ENCODE measurements around the gene GNA12. TPM values are rescaled to one million over a fixed set of nuclear protein-coding genes. Genes with fewer than 3 reads are reported as not detected.
A peak's percentile ranks its signal among the peaks of the same experiment; 100 is the strongest.

The GNA12 gene
- total RNA-seq, 2 experiments from 2014 or later: 16.3 to 17.4 TPM

DNA sequence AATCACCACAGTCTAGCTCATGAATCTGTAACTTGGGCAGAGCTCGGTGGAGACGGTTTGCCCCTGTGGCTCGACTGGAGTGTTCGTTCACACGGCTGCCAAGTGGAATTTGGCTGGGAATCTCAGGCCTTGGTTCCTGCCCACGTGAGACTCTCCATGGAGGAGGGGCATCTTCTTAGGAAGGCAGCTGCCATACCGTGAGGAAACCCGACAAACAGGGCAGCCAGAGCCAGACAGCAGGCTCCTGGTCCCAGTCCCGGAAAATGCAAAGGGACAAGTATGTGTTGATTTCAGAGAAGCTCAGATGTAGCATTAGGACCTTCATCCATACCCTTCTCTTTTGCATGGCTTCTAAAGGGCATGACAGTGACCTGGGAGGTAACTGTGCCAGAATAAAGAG lies 129.5 kb downstream of the GNA12 start:
- Mint-ChIP-seq H3K4me1 (peaks cover 82% of the 10 kb centered on the region), H3K4me3 (no peak overlapping the region)
- CTCF ChIA-PET: interaction anchor here (1.0 to 3.3 kb wide), 3 partner anchors 16 to 45 kb away, joined by 3 to 12 read pairs (median 6); no protein-coding TSS in a partner anchor

DNA sequence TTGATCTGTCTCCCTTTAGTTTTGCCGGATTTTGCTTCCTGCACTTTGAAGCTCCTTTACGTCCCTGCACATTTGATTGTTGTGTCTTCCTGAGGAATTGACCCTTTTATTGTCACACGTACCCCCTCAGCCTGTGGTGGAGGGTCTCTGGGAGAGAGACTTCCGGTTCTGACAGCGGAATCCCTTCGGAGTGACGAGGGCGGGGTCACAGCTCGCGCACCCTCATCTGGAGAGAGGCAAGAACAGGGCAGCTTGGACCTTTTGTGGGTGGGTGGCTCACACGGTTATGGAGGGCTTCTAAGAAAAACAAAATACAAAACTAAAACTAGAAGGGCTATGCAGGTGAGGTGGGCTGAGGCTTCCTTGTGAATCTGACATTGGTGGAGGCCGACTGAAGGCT lies 130.1 kb downstream of the GNA12 start:
- Mint-ChIP-seq H3K4me1 (peaks cover 78% of the 10 kb centered on the region), H3K9me3 (no peaks in the 10 kb centered on the region), H3K4me3 (no peak overlapping the region), H3K36me3 (ENCODE audit: low read depth) (peaks cover 5% of the 10 kb centered on the region), H3K27ac (no peak overlapping the region), H3K27me3 (peaks cover 5% of the 10 kb centered on the region)
- POLR2A ChIA-PET: interaction anchor here (0.9 kb wide), 1 partner anchor 15 kb away, joined by 3 read pairs; no protein-coding TSS in a partner anchor
- no peak for DNase-seq
- CTCF ChIA-PET: interaction anchor here (1.0 to 3.3 kb wide), 3 partner anchors 15 to 45 kb away, joined by 3 to 12 read pairs (median 6); no protein-coding TSS in a partner anchor

More for the DNA sequence above, 129.5 kb downstream of the GNA12 start:
- H3K36me3 Mint-ChIP-seq (ENCODE audit: low read depth): peaks cover 5% of the 10 kb centered on the region
- H3K9me3 Mint-ChIP-seq: no peaks in the 10 kb centered on the region
- H3K27me3 Mint-ChIP-seq: peaks cover 5% of the 10 kb centered on the region
- H3K27ac Mint-ChIP-seq: no peak overlapping the region
- no peak for DNase-seq
- POLR2A ChIA-PET: no interaction called here

GRCh38 chr7:2713370-2713769 lies 130.7 kb downstream of the GNA12 start:
- Mint-ChIP-seq H3K9me3 (no peaks in the 10 kb centered on the region), H3K4me1 (peaks cover 73% of the 10 kb centered on the region), H3K27ac (no peak overlapping the region), H3K4me3 (no peak overlapping the region), H3K36me3 (ENCODE audit: low read depth) (peaks cover 5% of the 10 kb centered on the region), H3K27me3 (peaks cover 5% of the 10 kb centered on the region)
- ChIA-PET CTCF (interaction anchor here (0.8 to 1.3 kb wide), 3 partner anchors 14 to 44 kb away, joined by 3 read pairs; no protein-coding TSS in a partner anchor), POLR2A (interaction anchor here (0.9 kb wide), 1 partner anchor 14 kb away, joined by 3 read pairs; no protein-coding TSS in a partner anchor)
- DNase-seq: no peak

DNA sequence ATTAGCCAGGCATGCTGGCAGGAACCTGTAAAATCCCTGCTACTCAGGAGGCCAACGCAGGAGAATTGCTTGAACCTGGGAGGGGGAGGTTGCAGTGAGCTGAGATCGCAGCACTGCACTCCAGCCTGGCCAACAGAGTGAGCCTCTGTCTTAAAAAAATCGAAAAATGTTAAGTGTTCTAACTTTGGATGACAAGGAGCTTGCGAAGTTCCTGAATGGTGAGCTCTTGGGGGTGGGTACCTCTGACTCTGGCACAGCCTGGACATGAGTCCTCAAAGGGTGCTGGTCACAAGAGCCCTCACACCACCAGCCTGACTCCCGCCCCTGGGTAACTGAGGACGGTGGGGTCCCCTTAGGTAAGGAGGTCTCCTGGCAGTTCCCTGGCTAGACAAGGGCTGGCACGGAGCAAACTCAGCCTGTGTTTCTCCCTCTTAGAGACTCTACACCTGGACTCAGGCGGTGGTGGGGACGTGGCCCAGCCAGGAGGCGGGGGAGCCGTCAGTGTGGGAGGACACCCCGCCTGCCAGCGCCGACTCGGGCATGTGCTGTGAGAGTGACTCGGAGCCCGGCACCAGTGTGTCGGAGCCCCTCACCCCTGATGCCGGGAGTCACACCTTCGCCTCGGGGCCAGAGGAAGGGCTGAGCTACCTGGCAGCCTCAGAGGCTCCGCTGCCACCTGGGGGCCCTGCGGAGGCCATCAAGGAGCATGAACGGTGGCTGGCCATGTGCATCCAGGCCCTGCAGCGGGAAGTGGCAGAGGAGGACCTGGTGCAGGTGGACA lies 132.0 kb downstream of the GNA12 start:
- ChIA-PET CTCF (interaction anchor here (0.6 to 5.8 kb wide), 10 partner anchors 9 to 152 kb away, joined by 3 to 117 read pairs (median 12); partner anchors contain the start of gene AMZ1), POLR2A (interaction anchor here (0.7 to 5.1 kb wide), 3 partner anchors 12 to 152 kb away, joined by 4 to 62 read pairs (median 5); no protein-coding TSS in a partner anchor)
- Mint-ChIP-seq H3K27me3 (peaks cover 5% of the 10 kb centered on the region), H3K4me3 (no peak overlapping the region), H3K9me3 (no peaks in the 10 kb centered on the region), H3K27ac (no peak overlapping the region), H3K36me3 (ENCODE audit: low read depth) (peaks cover 5% of the 10 kb centered on the region), H3K4me1 (peaks cover 61% of the 10 kb centered on the region)
- no peak for DNase-seq

DNA sequence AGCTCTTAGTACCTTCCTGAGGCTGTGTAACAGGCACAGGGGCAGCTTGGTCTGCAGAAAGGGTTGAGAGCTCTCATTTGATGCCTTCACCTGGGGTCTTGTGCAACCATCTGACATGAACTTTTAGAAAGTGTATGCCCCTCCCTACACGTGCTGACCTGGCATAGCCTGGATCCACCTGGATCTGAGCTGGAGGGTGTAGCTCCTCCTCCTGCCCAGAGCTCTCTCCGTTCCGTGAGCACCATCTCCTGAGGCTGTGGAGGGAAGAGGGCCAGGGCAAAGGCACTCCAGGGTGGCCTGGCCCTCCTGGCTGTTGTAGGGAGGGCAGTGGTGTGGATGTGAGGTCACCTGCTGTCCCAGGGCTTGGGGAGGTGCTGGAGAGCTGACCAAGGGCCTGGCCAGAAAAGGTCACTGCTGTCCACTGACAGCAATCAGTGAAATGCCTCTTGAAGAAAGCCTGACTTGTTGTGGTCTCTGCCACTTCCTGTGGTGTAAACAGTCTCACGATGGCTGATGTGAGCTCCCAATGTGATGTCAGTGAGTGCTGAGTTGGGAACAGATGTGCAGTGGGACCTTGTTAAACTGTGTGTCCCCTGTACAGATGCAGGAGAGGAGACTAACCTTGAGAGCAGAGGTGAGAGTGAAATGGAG lies 133.1 kb downstream of the GNA12 start:
- DNase-seq: peak; percentile 78
- Mint-ChIP-seq H3K4me3 (peak overlapping the region; percentile 69), H3K36me3 (ENCODE audit: low read depth) (peaks cover 2% of the 10 kb centered on the region), H3K27ac (peak overlapping the region; percentile 81), H3K4me1 (peaks cover 51% of the 10 kb centered on the region), H3K9me3 (no peaks in the 10 kb centered on the region), H3K27me3 (peaks cover 5% of the 10 kb centered on the region)
- ChIA-PET POLR2A (interaction anchor here (0.7 to 5.1 kb wide), 15 partner anchors 8 to 192 kb away, joined by 3 to 62 read pairs (median 4); partner anchors contain the start of gene TTYH3), CTCF (interaction anchor here (0.8 to 5.8 kb wide), 22 partner anchors 7 to 260 kb away, joined by 3 to 117 read pairs (median 8); partner anchors contain the start of gene AMZ1)

GRCh38 chr7:2710286-2710655 lies 133.8 kb downstream of the GNA12 start:
- Mint-ChIP-seq H3K36me3 (ENCODE audit: low read depth) (peaks cover 1% of the 10 kb centered on the region), H3K27me3 (peaks cover 5% of the 10 kb centered on the region), H3K4me3 (peak overlapping the region; percentile 69), H3K9me3 (no peaks in the 10 kb centered on the region), H3K4me1 (peaks cover 43% of the 10 kb centered on the region), H3K27ac (peak overlapping the region; percentile 81)
- POLR2A ChIA-PET: interaction anchor here (0.8 to 5.1 kb wide), 15 partner anchors 8 to 181 kb away, joined by 3 to 62 read pairs (median 4); partner anchors contain the start of gene TTYH3
- peak; percentile 74 for DNase-seq
- CTCF ChIA-PET: interaction anchor here (0.6 to 5.8 kb wide), 38 partner anchors 8 to 401 kb away, joined by 3 to 117 read pairs (median 5); partner anchors contain the start of gene AMZ1

GRCh38 chr7:2709553-2710285 lies 134.4 kb downstream of the GNA12 start:
- H3K4me1 Mint-ChIP-seq: peaks cover 38% of the 10 kb centered on the region
- ChIA-PET CTCF (interaction anchor here (0.5 to 5.8 kb wide), 39 partner anchors 9 to 1475 kb away, joined by 3 to 117 read pairs (median 5); partner anchors contain the start of gene AMZ1), POLR2A (interaction anchor here (0.7 to 5.1 kb wide), 14 partner anchors 10 to 180 kb away, joined by 3 to 62 read pairs (median 4); partner anchors contain the start of gene TTYH3)
- H3K9me3 Mint-ChIP-seq: no peaks in the 10 kb centered on the region
- H3K27ac Mint-ChIP-seq: peak overlapping the region; percentile 81
- no peaks in the 10 kb centered on the region for H3K36me3 Mint-ChIP-seq (ENCODE audit: low read depth)
- peak overlapping the region; percentile 69 for H3K4me3 Mint-ChIP-seq
- H3K27me3 Mint-ChIP-seq: peaks cover 5% of the 10 kb centered on the region
- DNase-seq: peak; percentile 88

DNA sequence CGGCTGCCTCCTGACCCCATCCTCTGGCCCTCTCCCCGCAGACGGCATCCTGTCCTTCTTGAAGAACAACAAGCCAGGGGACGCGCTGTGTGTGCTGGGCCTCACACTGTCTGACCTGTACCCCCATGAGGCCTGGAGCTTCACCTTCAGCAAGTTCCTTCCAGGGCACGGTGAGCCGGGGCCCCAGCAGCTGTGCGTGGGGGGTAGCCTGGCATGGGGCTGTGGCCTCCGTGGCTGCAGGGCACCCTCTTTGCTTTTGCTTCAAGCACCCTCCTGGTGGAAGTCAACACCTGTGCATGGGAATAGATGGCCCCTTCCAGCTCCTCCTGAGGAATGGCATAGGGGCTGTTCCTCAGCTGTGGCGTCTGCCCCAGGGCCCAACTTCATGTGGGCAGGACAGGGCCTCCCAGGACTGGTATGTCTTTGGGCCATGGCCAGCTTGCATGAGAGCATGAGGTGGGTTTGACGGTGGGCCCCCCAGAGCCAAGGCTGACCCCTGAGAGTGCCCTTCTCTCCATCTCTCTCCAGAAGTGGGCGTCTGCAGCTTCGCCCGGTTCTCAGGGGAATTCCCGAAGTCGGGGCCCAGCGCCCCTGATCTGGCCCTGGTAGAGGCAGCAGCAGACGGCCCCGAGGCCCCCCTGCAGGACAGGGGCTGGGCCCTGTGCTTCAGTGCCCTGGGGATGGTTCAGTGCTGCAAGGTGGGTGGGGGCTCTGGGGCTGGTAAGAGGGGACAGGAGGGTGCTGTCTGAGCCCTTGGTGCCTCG lies 135.4 kb downstream of the GNA12 start:
- H3K4me3 Mint-ChIP-seq: no peak overlapping the region
- H3K27ac Mint-ChIP-seq: no peak overlapping the region
- no peak for DNase-seq
- CTCF ChIA-PET: interaction anchor here (0.5 to 5.8 kb wide), 19 partner anchors 9 to 1474 kb away, joined by 3 to 117 read pairs (median 8); partner anchors contain the start of gene AMZ1
- H3K36me3 Mint-ChIP-seq (ENCODE audit: low read depth): no peaks in the 10 kb centered on the region
- peaks cover 28% of the 10 kb centered on the region for H3K4me1 Mint-ChIP-seq
- H3K27me3 Mint-ChIP-seq: peaks cover 2% of the 10 kb centered on the region
- no peaks in the 10 kb centered on the region for H3K9me3 Mint-ChIP-seq
- POLR2A ChIA-PET: interaction anchor here (1.5 to 5.1 kb wide), 4 partner anchors 9 to 49 kb away, joined by 3 to 62 read pairs (median 16); no protein-coding TSS in a partner anchor

DNA sequence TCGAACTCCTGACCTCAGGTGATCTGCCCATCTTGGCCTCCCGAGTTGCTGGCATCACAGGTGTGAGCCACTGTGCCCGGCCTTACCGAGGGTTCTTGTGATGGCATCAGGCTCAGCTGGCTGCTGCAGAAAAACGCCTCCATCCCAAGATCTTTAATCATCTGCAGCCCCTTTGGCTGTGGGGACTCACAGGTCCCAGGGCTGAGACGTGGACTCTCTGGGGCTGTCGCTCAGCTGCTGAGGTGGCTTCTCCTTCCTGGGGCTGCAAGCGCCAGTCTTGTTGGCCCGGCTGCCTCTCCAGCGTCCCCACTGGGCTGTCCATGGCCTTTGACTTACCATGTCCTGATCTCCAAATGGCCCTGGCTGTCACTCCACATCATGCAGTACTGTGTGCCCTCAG lies 136.1 kb downstream of the GNA12 start:
- H3K4me3 Mint-ChIP-seq: no peak overlapping the region
- no peaks in the 10 kb centered on the region for H3K9me3 Mint-ChIP-seq
- H3K4me1 Mint-ChIP-seq: peaks cover 23% of the 10 kb centered on the region
- DNase-seq: no peak
- peaks cover 4% of the 10 kb centered on the region for H3K27me3 Mint-ChIP-seq
- ChIA-PET CTCF (interaction anchor here (1.1 to 5.8 kb wide), 5 partner anchors 9 to 37 kb away, joined by 4 to 117 read pairs (median 53); partner anchors contain the start of gene AMZ1), POLR2A (interaction anchor here (5.1 kb wide), 1 partner anchor 8 kb away, joined by 62 read pairs; no protein-coding TSS in a partner anchor)
- H3K27ac Mint-ChIP-seq: no peak overlapping the region
- H3K36me3 Mint-ChIP-seq (ENCODE audit: low read depth): no peaks in the 10 kb centered on the region

DNA sequence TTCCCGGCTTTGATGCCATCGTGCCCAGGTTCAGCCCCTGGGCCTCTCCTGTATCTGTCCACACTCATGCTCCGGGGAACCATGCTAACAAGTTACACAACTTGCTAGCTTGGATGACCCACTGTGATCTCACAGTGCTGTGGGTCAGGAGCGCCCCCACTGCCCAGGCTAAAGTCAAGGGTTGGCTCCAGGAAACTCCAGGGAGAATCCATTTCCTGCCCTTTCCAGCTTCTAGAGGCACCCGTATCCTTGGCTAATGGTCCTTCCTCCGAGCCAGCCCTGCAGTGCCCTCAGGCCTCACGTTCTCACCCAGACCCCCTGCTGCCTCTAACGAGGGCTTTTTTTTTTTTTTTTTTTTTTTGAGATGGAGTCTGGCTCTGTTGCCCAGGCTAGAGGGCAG lies 136.6 kb downstream of the GNA12 start:
- POLR2A ChIA-PET: interaction anchor here (5.1 kb wide), 1 partner anchor 8 kb away, joined by 62 read pairs; no protein-coding TSS in a partner anchor
- no peak overlapping the region for H3K4me3 Mint-ChIP-seq
- no peak for DNase-seq
- peaks cover 23% of the 10 kb centered on the region for H3K4me1 Mint-ChIP-seq
- no peaks in the 10 kb centered on the region for H3K9me3 Mint-ChIP-seq
- H3K36me3 Mint-ChIP-seq (ENCODE audit: low read depth): no peaks in the 10 kb centered on the region
- H3K27me3 Mint-ChIP-seq: peaks cover 4% of the 10 kb centered on the region
- CTCF ChIA-PET: interaction anchor here (1.1 to 5.8 kb wide), 4 partner anchors 8 to 37 kb away, joined by 4 to 117 read pairs (median 52); no protein-coding TSS in a partner anchor
- no peak overlapping the region for H3K27ac Mint-ChIP-seq

DNA sequence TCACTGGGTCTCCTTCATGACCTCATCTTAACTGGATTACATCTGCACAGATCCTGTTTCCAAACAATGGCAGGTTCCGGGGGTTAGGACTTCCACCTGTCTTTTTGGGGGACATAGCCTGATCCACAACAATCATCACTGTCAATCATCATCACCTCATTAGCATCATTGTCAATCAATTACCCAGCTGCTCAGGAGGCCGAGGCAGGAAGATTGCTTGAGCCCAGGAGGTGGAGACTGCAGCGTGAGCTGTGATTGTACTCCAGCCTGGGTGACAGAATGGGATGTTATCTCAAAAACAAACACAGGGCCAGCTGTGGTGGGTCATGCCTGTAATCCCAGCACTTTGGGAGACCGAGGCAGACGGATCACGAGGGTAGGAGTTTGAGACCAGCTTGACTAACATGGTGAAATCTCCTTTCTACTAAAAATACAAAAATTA lies 137.4 kb downstream of the GNA12 start:
- DNase-seq: no peak
- Mint-ChIP-seq H3K27ac (no peak overlapping the region), H3K4me1 (peaks cover 20% of the 10 kb centered on the region), H3K27me3 (peaks cover 9% of the 10 kb centered on the region), H3K36me3 (ENCODE audit: low read depth) (no peaks in the 10 kb centered on the region), H3K4me3 (no peak overlapping the region), H3K9me3 (no peaks in the 10 kb centered on the region)
- ChIA-PET CTCF (interaction anchor here (1.1 to 5.8 kb wide), 3 partner anchors 7 to 36 kb away, joined by 4 to 98 read pairs (median 6); no protein-coding TSS in a partner anchor), POLR2A (interaction anchor here (5.1 kb wide), 1 partner anchor 7 kb away, joined by 62 read pairs; no protein-coding TSS in a partner anchor)

Data from activated CD4-positive, alpha-beta memory T cell treated with anti-CD3 and anti-CD28 coated beads, Interleukin-2, amount 10 ng/mL, durations not matched to agents 7 days and 5 days (primary cell).